Measurements from ENCODE around the gene ZBTB7C.

GRCh38 chr18:48132797-48133655 lies 276.2 kb downstream of the ZBTB7C start:
- TF ChIP-seq, protein P1, sequence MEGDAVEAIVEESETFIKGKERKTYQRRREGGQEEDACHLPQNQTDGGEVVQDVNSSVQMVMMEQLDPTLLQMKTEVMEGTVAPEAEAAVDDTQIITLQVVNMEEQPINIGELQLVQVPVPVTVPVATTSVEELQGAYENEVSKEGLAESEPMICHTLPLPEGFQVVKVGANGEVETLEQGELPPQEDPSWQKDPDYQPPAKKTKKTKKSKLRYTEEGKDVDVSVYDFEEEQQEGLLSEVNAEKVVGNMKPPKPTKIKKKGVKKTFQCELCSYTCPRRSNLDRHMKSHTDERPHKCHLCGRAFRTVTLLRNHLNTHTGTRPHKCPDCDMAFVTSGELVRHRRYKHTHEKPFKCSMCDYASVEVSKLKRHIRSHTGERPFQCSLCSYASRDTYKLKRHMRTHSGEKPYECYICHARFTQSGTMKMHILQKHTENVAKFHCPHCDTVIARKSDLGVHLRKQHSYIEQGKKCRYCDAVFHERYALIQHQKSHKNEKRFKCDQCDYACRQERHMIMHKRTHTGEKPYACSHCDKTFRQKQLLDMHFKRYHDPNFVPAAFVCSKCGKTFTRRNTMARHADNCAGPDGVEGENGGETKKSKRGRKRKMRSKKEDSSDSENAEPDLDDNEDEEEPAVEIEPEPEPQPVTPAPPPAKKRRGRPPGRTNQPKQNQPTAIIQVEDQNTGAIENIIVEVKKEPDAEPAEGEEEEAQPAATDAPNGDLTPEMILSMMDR (IDR thresholded peaks at IDR 0.05): no peak
- TF ChIP-seq EP300 (IDR thresholded peaks at IDR 0.05) (no peak), POLR2A (IDR thresholded peaks at IDR 0.05) (no peak), POLR2AphosphoS5 (IDR thresholded peaks at IDR 0.05) (no peak)
